B cell (primary cell): ENCODE results near the gene TMEM185A.
"Not testable (repeated sequence)": the region's sequence is repeated elsewhere in the genome, so short reads cannot be mapped to it uniquely, and the experiment has no call there.

Experiments used
- EZH2 ChIP-seq: IDR thresholded peaks from 2 replicates; pipeline ENCODE4 v1.6.1; 2012; ENCODE audit warnings: borderline replicate concordance, low read depth, mild to moderate bottlenecking, moderate library complexity, low read length; ENCODE audit not compliant: insufficient read depth, poor library complexity, severe bottlenecking
- TF ChIP-seq, protein P1 (sequence below): fragments of 200-600 bp; IDR thresholded peaks from one replicate; pipeline ENCODE4 v1.8.0; 2022; ENCODE audit warnings: antibody characterized with exemption, mild to moderate bottlenecking

DNA sequence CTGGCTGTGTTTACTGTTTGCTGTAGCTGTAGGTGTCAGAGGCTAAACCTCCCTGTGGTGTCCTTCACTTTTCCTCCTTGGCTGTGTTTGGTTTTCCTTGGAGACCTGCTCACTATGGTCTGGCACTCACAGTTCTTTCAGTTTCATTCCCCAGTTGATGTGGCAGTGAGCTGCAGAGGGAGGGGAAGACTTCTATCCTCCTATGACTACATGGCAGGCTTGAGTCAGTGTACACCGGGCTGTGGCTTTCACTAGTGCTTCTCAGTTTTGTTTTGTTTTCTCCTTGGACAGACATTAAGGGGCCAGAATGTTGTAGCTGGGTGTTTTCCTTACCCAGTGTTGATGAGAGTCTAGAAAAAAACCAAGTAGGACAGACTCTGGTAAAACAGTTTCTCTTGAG lies 58.1 kb downstream of the TMEM185A start:
- TF ChIP-seq, protein P1, sequence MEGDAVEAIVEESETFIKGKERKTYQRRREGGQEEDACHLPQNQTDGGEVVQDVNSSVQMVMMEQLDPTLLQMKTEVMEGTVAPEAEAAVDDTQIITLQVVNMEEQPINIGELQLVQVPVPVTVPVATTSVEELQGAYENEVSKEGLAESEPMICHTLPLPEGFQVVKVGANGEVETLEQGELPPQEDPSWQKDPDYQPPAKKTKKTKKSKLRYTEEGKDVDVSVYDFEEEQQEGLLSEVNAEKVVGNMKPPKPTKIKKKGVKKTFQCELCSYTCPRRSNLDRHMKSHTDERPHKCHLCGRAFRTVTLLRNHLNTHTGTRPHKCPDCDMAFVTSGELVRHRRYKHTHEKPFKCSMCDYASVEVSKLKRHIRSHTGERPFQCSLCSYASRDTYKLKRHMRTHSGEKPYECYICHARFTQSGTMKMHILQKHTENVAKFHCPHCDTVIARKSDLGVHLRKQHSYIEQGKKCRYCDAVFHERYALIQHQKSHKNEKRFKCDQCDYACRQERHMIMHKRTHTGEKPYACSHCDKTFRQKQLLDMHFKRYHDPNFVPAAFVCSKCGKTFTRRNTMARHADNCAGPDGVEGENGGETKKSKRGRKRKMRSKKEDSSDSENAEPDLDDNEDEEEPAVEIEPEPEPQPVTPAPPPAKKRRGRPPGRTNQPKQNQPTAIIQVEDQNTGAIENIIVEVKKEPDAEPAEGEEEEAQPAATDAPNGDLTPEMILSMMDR, result not testable (repeated sequence)
- TF ChIP-seq EZH2, result not testable (repeated sequence)
